ENCODE data around the gene SLC27A6. TPM values are rescaled to one million over a fixed set of nuclear protein-coding genes. Genes with fewer than 3 reads are reported as not detected.

Gene SLC27A6
- total and polyA plus RNA-seq, 12 donors, result 11.0 to 125 (median 50.0) TPM

- no peak for TF ChIP-seq CTCF (IDR thresholded peaks at IDR 0.05)
- ATAC-seq (no peak), DNase-seq (no peak)
- WGBS, 2 donors, result 64 to 67% methylated on average over 4 of the region's 4 CpGs
- H3K36me3 ChIP-seq, result no peaks in the 10 kb centered on the region
- intact Hi-C loops (cut with DNase I), result no loop called here
- H3K4me3 ChIP-seq, result no peak overlapping the region
- H3K27ac ChIP-seq, result no peak overlapping the region
- peaks cover 0 to 24% (median 12%) of the 10 kb centered on the region in 11 donors for H3K9me3 ChIP-seq
- no peaks in the 10 kb centered on the region for H3K4me1 ChIP-seq
- H3K27me3 ChIP-seq, result no peaks in the 10 kb centered on the region
These were observed 76.1 kb downstream of the SLC27A6 start for GRCh38 chr5:129041196-129041881.

GRCh38 chr5:129042306-129042705, 77.0 kb downstream of the SLC27A6 start:
- no peak for TF ChIP-seq CTCF (IDR thresholded peaks at IDR 0.05)

GRCh38 chr5:129043894-129044293, 78.6 kb downstream of the SLC27A6 start:
- ATAC-seq, result no peak
- no peak for TF ChIP-seq CTCF (IDR thresholded peaks at IDR 0.05)
- intact Hi-C loops (cut with DNase I), result no loop called here
- Histone ChIP-seq H3K4me1 (peaks cover 0 to 8% (median 0%) of the 10 kb centered on the region in 9 donors), H3K36me3 (no peaks in the 10 kb centered on the region), H3K27me3 (no peaks in the 10 kb centered on the region), H3K4me3 (no peak overlapping the region), H3K9me3 (peaks cover 0 to 24% (median 12%) of the 10 kb centered on the region in 11 donors), H3K27ac (no peak overlapping the region)
- no peak for DNase-seq
- 8 to 12% methylated on average over 1 of the region's 1 CpG for whole genome bisulfite sequencing, 2 donors

More at GRCh38 chr5:129042306-129042705, 77.0 kb downstream of the SLC27A6 start:
- H3K27me3 ChIP-seq, result no peaks in the 10 kb centered on the region
- H3K4me1 ChIP-seq, result no peaks in the 10 kb centered on the region
- 90 to 92% methylated on average over 4 of the region's 4 CpGs for WGBS, 2 donors
- ATAC-seq (no peak), DNase-seq (no peak)
- H3K36me3 ChIP-seq, result no peaks in the 10 kb centered on the region
- H3K4me3 ChIP-seq, result no peak overlapping the region
- intact Hi-C loops (cut with DNase I), result no loop called here
- H3K9me3 ChIP-seq, result peaks cover 0 to 24% (median 12%) of the 10 kb centered on the region in 11 donors
- H3K27ac ChIP-seq, result no peak overlapping the region

GRCh38 chr5:129046151-129046550, 80.9 kb downstream of the SLC27A6 start:
- no peaks in the 10 kb centered on the region for H3K27me3 ChIP-seq
- peaks cover 0 to 10% (median 0%) of the 10 kb centered on the region in 9 donors for H3K4me1 ChIP-seq
- DNase-seq, result no peak
- H3K9me3 ChIP-seq, result peaks cover 0 to 24% (median 12%) of the 10 kb centered on the region in 11 donors
- no peak for TF ChIP-seq CTCF (IDR thresholded peaks at IDR 0.05)
- H3K4me3 ChIP-seq, result no peak overlapping the region
- H3K36me3 ChIP-seq, result no peaks in the 10 kb centered on the region
- ATAC-seq, result no peak
- H3K27ac ChIP-seq, result no peak overlapping the region
- intact Hi-C loops (cut with DNase I), result no loop called here

Data from heart right ventricle (tissue), 16 donors.